Adipose tissue (tissue), 3 donors: ENCODE data around the gene IGFBP4. TPM values are rescaled to one million over a fixed set of nuclear protein-coding genes. Genes with fewer than 3 reads are reported as not detected.
A peak's percentile ranks its signal among the peaks of the same experiment; 100 is the strongest.

ENCODE experiments used
- H3K27ac ChIP-seq: one replicate; pipeline ENCODE4 v1.5.1; 2013; ENCODE audit warnings: low read depth, low read length
- WGBS, 3 donors: extraction: QIAGEN DNeasy Blood & Tissue Kit; methylation state at CpG; one replicate each; pipeline ENCODE4 v1.1.7; 2013; 5-methylcytosine and 5-hydroxymethylcytosine counted together
- polyA plus RNA-seq, 3 donors: library from polyadenylated mRNA; stranded (reverse); fragments of 200-250 nt; gene quantifications; one replicate each; pipeline ENCODE4 v1.2.3, GENCODE V29; 2013
- donor health status: healthy with polysubstance abuse.
- donor health status: Bipolar disorder and iron deficiency.
- donor health status: healthy.

Gene IGFBP4
- polyA plus RNA-seq, 3 donors, result 77.0 to 1,385 (median 621) TPM

- no peak overlapping the region for H3K27ac ChIP-seq
Observed at GRCh38 chr17:40427002-40427491, 16.2 kb upstream of the IGFBP4 start.

GRCh38 chr17:40430272-40431230 is 12.7 kb upstream of the IGFBP4 start:
- no peak overlapping the region for H3K27ac ChIP-seq
- 86 to 95% (median 94%) methylated on average over 10 of the region's 10 CpGs for WGBS, 3 donors

GRCh38 chr17:40431231-40431602 is 12.0 kb upstream of the IGFBP4 start:
- 83 to 97% (median 92%) methylated on average over 3 of the region's 3 CpGs for WGBS, 3 donors
- no peak overlapping the region for H3K27ac ChIP-seq

DNA sequence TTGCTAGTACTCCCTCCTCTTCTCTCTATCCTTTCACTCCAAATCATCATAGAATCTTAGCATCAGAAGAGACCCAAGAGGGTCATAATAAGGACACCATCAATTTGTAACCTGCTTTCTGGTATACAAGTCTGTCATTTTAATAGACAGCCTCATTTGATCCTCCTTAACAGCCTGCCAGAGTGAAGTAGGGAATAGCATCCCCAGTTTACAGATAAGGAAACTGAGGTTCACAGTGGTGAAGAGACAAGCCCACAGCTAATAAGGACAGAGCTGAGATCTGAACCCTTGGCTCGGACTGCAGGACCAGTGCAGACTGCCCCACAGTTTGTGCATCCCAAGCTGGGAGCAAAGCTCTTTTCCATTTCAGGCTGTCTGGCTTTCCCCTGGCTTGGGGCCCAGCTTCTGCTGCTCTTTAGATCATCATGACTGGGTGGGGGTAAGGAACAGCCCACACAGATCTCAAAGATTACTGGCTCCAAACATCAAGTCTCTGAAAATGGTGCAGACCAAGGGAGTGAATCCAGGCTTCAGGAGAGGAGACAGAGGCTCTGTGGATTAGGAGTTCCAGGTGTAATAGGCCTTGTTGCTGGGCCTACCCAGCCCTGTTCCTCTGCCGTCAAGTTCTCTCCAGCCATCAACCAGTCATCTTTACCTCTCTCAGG is 10.3 kb upstream of the IGFBP4 start:
- H3K27ac ChIP-seq, result no peak overlapping the region
- 46 to 59% (median 51%) methylated on average over 2 of the region's 2 CpGs for WGBS, 3 donors

DNA sequence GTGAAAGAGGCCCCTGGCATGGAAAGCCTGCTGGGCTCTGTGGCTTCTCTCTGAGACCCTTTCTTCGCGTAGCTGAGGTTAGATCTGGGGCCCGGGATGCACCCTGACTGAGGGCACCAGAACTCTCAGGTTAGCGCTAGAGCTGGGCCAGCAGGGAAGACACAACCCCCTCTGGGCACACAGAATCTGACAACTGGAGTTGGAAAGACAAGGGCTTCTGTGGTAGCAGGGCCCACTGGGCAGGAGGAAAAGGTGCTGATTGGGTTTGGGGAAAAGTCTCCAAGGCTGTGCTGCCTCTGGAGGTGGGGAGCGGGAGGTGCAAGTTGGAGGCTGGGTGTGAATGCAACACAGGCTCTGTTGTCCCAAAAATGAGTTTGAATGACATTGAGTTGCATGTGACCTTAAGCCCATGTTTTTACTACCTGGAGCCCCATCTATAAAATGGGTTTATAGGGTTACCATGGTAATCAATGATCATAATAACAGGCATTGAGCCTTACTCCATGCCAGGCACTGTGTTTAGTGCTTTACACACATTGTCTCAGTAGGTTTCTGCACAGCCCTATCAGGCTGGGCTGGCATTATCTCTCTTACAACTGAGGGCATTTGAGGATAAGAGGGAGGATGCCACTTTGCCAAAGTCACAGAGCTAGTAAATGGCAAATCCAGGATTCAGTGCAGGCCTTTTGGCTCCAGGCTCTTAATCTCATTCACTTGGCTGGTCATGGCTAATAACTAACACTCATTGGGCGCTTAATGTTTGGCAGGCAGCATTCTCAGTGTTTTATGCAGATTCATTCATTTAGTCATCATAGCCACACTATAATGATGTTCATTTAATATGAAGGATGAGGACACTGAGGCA is 9.5 kb upstream of the IGFBP4 start:
- H3K27ac ChIP-seq, result no peak overlapping the region
- WGBS, 3 donors, result 81 to 89% (median 85%) methylated on average over 6 of the region's 6 CpGs

GRCh38 chr17:40436636-40437035 is 6.6 kb upstream of the IGFBP4 start:
- H3K27ac ChIP-seq, result no peak overlapping the region
- WGBS, 3 donors, result 62 to 67% (median 67%) methylated on average over 5 of the region's 5 CpGs

DNA sequence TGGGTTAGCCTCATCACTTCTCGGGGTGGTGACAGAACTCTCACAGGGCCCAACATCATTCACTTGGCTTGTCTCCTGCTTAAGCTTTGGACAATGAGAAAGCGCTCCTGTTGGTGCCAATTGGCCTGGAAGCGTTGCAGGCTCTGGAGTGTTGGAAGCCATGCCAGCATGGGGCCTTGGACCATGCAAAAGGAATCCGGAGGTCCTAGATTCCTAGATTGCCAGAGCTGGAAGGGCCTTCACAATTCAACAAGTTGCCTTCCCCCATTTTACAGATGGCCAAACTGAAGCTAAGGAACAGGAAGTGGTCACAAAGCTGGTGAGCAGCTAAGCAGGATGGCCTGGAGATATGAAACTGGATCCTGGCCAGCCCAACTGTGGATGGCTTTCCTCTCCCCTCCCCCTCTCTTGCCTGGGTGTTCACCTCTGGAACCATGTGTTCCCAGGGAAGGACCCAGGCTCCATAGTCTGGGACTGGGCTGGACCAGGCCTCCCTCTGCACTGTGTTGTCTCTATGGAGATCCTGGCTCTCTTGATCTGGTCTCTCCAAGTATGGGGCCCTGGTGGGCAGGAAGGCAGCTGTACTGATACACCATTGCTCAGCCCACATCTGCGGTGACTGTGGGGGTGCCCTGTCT is 6.0 kb upstream of the IGFBP4 start:
- no peak overlapping the region for H3K27ac ChIP-seq
- 82 to 95% (median 83%) methylated on average over 5 of the region's 5 CpGs for WGBS, 3 donors

GRCh38 chr17:40440166-40440565 is 3.1 kb upstream of the IGFBP4 start:
- no peak overlapping the region for H3K27ac ChIP-seq
- WGBS, 3 donors, result 75 to 81% (median 78%) methylated on average over 4 of the region's 4 CpGs

- no peak overlapping the region for H3K27ac ChIP-seq
- 22 to 55% (median 26%) methylated on average over 26 to 29 of the region's 29 CpGs for WGBS, 3 donors
Observed at GRCh38 chr17:40442392-40443195, 656 bp upstream of the IGFBP4 start.

DNA sequence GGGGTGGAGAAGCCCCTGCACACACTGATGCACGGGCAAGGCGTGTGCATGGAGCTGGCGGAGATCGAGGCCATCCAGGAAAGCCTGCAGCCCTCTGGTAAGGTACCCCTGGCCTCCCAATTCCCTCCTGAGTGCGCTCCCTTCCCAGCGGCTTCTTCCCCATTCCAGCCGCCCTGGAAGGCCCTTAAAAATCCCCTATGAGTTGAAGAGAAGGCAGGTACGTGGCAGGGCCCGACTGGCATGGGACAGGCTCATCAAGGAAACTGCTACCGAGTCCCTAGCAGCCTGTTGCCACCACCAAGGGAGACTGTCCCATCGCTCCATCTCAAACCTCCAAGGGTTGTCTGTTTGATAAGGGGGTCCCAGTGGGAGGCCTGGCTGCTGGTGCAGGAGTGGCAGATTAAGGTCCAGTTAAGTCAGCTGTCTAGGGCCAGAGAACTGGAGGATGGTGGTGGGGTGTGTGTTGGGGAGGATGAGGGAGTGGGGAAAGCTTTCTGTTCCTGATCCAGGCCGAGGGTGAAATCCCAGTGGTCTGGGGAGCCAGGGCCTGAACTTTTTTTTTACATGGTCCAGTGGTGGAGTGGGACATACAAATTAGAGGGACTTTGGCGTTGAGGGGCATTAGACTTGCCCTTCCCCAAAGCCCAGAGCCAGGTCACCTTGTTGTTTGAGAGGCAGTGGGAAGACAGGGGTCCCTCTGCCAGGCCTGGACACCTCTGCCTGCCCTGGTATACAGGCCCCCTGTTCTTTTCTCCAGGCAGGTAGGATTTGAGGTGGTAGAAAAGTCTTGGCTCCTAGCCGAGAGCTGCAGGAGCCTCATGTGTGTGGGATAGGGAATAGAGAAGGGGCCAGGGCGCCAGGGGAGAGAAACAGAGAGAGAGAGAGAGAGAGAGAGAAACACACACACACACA is 994 bp downstream of the IGFBP4 start:
- H3K27ac ChIP-seq, result peak overlapping the region; percentile 86
- WGBS, 3 donors, result 14 to 24% (median 17%) methylated on average over 15 of the region's 15 CpGs

DNA sequence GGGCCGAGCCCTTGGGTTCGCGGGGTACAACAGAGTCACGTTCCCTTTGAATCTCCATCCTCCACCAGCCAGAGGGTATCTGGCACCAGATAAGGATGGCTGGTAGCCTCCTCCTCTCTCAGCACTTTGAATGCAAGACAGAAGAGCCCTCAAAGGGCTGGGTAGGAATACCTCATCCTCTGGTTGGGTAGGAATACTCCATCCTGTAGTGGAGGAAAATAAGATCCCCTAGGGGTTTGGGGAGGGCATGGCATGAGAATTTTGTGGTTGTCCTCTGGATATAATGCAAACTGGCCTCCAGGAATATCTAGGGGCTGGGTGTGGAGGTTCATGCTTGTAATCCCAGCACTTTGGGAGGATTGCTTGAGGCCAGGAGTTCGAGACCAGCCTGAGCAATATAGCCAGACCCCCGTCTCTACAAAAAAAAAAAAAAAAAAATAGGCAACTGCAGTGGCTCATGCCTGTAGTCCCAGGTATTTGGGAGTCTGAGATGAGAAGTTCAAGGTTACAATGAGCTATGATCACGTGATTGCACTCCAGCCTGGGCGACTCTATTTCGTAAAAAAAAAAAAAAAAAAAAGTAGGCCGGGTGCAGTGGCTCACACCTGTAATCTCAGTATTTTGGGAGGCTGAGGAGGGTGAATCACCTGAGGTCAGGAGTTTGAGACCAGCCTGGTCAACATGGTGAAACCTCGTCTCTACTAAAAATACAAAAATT is 2.7 kb downstream of the IGFBP4 start:
- 46 to 68% (median 49%) methylated on average over 11 of the region's 11 CpGs for WGBS, 3 donors
- no peak overlapping the region for H3K27ac ChIP-seq

DNA sequence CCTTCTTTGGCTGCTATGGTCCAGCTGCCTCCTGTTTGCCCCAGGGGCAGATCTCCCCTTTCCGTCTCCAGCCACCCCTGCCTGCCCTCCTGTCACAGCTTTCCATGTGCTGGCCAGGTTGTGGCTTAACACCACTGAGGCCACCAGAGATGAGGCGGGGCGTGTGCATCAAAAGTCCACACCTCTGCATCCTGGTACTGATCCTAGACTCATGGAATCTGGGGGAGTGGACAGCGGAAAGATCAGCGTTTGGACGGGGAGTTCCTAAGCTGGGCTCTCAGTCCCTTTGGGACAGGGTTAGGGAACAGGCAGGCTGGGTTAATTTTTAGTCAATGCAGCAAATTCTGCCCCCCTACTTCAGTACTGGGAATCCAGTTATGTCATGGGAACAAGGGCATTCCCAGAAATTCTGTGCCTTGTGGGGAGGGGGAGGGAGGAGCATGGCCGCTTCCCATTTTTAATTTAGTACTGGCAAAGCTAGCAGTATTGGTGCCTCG is 3.9 kb downstream of the IGFBP4 start:
- WGBS, 3 donors, result 29 to 64% (median 40%) methylated on average over 8 of the region's 8 CpGs
- H3K27ac ChIP-seq, result peak overlapping the region; percentile 74

DNA sequence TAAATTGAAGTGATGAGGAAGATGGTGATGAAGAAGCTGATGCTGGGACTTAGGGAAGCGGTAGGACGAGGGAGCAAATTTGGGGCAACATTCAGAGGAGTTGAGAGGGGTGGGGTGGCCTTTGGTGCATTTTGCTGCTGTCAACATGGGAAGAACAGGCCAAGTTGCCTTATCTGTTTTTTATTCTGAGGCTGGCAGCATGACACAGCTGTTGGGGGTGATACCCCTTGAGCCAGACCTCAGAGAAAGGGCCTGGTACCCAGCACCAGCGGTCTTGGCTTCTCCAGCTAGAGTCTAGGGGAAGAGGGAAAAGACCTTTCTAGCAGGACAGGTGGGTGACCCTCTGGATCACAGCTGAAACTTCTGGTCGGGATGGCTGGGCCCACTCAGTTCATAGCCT is 4.6 kb downstream of the IGFBP4 start:
- 40 to 89% (median 41%) methylated on average over 4 of the region's 4 CpGs for WGBS, 3 donors
- H3K27ac ChIP-seq, result peak overlapping the region; percentile 74

GRCh38 chr17:40448213-40448638 is 5.0 kb downstream of the IGFBP4 start:
- H3K27ac ChIP-seq, result peak overlapping the region; percentile 74
- WGBS, 3 donors, result 3 to 55% (median 4%) methylated on average over 8 of the region's 8 CpGs

DNA sequence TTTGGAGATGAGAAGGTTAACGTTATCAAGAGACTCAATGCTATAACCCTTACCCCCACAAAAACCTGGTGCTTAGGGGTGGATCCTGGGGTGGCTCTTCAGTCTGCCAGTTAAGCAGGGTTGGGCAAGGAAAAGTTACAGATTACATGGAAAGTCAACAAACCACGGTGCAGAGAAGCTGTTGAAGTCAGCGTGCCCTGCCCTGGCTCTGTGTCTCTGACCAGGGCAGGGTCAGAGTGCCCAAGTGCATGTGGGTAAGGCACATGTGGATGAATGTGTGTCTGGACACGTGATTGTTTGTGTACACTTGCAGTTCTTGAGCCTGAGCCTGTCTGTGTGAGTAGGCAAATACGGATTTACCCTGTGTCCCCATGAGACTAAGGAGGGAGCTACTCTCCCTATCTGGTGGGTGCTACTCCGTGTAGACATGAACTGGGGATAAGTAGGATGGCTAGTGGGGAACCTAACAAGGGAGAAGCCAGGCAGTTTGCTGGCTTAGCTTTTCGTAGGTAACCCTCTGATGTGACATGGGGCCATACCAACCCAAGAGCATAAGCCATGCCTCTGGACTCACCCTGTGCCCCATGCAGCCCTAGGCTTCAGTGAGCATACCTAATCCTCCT is 5.5 kb downstream of the IGFBP4 start:
- H3K27ac ChIP-seq, result peak overlapping the region; percentile 74
- WGBS, 3 donors, result 23 to 35% (median 28%) methylated on average over 7 of the region's 7 CpGs
